Measurements from ENCODE around the gene RSRC2.

GRCh38 chr12:122517877-122518276, 8.9 kb downstream of the RSRC2 start:
- TF ChIP-seq, protein P1, sequence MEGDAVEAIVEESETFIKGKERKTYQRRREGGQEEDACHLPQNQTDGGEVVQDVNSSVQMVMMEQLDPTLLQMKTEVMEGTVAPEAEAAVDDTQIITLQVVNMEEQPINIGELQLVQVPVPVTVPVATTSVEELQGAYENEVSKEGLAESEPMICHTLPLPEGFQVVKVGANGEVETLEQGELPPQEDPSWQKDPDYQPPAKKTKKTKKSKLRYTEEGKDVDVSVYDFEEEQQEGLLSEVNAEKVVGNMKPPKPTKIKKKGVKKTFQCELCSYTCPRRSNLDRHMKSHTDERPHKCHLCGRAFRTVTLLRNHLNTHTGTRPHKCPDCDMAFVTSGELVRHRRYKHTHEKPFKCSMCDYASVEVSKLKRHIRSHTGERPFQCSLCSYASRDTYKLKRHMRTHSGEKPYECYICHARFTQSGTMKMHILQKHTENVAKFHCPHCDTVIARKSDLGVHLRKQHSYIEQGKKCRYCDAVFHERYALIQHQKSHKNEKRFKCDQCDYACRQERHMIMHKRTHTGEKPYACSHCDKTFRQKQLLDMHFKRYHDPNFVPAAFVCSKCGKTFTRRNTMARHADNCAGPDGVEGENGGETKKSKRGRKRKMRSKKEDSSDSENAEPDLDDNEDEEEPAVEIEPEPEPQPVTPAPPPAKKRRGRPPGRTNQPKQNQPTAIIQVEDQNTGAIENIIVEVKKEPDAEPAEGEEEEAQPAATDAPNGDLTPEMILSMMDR (IDR thresholded peaks at IDR 0.05 in 4 of 5, conservative IDR thresholded peaks at IDR 0.05 in 1 of 5) = no peak
- TF ChIP-seq POLR2A (IDR thresholded peaks at IDR 0.05) = no peak
